Measurements from ENCODE around the gene NRCAM.

DNA sequence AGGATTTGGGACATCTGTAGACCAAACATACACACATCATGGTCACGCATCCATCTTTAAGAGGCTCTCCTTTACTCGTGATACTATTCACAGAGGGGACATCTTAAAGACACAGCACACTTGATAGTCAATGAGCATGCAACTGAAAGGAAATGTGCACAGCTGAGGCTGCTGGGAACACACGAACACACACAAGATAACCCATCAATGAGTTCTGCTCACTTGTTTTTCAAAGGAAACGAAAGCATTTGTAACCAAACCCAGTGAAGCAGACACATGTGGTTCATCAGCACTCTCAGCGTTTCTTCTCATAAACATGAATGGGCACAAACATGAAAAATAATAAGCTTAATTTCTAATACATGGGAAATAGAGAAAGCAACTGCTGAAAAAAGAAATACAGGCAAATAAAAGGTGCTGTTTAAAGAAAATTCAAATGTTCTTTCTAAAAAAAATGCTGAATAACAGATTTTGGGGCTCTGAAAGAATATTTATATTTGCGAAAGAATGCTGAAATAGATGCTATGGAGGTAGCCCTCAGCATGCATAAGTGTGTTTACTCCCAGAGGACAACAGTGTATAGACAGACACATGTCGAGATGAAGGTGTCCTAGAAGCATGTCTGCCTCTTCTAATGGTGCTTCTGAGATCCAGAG is 266.4 kb downstream of the NRCAM start:
- TF ChIP-seq, protein P1, sequence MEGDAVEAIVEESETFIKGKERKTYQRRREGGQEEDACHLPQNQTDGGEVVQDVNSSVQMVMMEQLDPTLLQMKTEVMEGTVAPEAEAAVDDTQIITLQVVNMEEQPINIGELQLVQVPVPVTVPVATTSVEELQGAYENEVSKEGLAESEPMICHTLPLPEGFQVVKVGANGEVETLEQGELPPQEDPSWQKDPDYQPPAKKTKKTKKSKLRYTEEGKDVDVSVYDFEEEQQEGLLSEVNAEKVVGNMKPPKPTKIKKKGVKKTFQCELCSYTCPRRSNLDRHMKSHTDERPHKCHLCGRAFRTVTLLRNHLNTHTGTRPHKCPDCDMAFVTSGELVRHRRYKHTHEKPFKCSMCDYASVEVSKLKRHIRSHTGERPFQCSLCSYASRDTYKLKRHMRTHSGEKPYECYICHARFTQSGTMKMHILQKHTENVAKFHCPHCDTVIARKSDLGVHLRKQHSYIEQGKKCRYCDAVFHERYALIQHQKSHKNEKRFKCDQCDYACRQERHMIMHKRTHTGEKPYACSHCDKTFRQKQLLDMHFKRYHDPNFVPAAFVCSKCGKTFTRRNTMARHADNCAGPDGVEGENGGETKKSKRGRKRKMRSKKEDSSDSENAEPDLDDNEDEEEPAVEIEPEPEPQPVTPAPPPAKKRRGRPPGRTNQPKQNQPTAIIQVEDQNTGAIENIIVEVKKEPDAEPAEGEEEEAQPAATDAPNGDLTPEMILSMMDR (conservative IDR thresholded peaks at IDR 0.05), result no peak
- TF ChIP-seq ZFX (IDR thresholded peaks at IDR 0.05), result no peak

Data from C4-2B (cell line).